ENCODE results near the gene LIN7A.

Gene LIN7A

DNA sequence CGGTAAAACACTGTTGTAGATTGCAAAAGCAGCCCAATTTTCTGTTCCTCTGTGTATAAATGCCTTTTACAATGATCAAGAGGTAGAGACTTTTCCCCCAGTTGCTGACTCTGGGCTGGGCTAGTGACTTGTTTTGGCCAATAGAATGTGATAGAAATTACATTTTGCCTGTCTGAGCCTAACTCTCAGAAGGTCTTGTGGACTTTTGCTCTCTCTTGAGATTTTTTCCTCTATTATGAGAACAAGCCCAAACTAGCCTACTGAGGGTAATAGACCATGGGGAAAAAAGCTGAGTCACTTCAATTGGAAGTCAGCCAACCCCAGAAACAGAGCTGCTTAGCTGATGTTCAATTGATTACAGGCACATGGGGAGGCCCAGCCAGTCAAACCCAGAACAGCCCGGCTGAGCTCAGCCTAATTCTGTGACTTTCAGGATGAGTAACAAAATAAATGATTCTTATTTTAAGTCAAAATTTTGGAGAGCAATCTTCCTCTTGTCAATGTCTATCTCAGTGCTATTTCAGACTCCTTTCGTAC, 159.7 kb downstream of the LIN7A start:
- no peak overlapping the region for H3K4me3 Mint-ChIP-seq
- peaks cover 18 to 23% of the 10 kb centered on the region in 2 donors for H3K9me3 Mint-ChIP-seq
- peaks cover 5% of the 10 kb centered on the region for H3K4me1 Mint-ChIP-seq
- no peak overlapping the region for H3K27ac Mint-ChIP-seq
- ATAC-seq (peak; percentile 95), DNase-seq (peak; percentile 16 to 63)
- no peaks in the 10 kb centered on the region for H3K27me3 Mint-ChIP-seq

DNA sequence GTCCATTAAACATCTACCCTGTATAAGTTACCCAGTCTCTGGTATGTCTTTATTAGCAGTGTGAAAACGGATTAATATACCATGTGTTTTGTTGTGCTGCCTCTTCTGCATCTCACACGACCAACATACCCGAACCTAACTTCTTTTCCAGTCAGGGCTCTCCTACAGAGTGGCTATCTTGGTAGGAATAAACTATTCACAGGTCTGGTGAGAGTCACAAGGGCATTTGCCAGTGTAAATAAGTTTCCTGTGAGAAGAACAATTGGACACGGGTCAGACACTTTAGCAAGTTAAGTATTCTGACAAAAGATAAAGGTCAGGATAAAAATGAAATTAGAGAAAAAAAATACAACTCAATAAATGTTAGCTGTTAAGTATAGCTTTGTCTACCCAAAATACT, 160.1 kb downstream of the LIN7A start:
- DNase-seq (no peak), ATAC-seq (no peak)
- Mint-ChIP-seq H3K4me1 (peaks cover 5% of the 10 kb centered on the region), H3K27me3 (no peaks in the 10 kb centered on the region), H3K9me3 (peaks cover 14 to 18% of the 10 kb centered on the region in 2 donors), H3K27ac (no peak overlapping the region), H3K4me3 (no peak overlapping the region)

DNA sequence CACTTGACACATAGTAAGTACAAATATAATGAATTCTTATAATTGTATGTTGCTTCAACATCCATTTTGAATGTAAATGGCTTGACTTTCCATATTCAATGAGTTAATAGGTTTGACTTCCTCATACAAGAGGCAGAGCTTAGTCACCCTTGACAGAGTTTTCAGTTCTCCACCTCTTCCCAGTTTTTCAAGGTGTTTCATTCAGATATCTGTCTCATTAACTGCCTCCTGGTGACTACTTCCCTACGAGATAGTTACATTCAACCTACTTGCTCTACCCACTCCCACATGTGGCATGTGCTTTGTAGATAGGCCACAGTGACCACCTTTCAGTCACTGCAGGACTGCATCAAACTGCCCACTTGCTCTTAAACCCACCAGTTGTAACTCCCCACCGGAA, 161.0 kb downstream of the LIN7A start:
- no peak overlapping the region for H3K4me3 Mint-ChIP-seq
- no peak for ATAC-seq
- peak overlapping the region in 1 of 2 donors; percentile 19 for H3K27ac Mint-ChIP-seq
- DNase-seq: no peak
- peaks cover 5% of the 10 kb centered on the region for H3K4me1 Mint-ChIP-seq
- peaks cover 13 to 21% of the 10 kb centered on the region in 2 donors for H3K9me3 Mint-ChIP-seq
- H3K27me3 Mint-ChIP-seq: no peaks in the 10 kb centered on the region

DNA sequence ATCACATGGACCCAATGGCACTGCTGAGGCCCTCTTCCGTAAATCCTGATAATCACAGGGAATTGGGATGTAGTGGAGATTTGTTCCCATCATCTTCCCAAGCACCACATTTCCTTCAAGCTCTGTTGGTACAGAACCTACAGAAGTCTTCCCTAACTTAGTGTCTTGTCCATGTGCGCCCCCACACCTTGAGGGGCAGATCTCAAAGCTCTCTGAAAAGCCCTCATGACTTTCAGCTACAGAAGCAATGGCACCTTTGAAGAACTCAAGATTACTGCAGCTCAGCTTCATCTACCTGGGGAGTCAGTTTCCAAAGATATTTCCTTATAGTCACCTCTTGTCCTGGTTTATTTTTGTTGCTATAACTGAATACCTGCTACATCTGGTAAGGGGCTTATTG, 166.8 kb downstream of the LIN7A start:
- no peaks in the 10 kb centered on the region for H3K27me3 Mint-ChIP-seq
- no peak for ATAC-seq
- H3K27ac Mint-ChIP-seq: no peak overlapping the region
- H3K4me1 Mint-ChIP-seq: no peaks in the 10 kb centered on the region
- H3K4me3 Mint-ChIP-seq: no peak overlapping the region
- no peak for DNase-seq
- H3K9me3 Mint-ChIP-seq: peaks cover 0 to 13% of the 10 kb centered on the region in 2 donors

DNA sequence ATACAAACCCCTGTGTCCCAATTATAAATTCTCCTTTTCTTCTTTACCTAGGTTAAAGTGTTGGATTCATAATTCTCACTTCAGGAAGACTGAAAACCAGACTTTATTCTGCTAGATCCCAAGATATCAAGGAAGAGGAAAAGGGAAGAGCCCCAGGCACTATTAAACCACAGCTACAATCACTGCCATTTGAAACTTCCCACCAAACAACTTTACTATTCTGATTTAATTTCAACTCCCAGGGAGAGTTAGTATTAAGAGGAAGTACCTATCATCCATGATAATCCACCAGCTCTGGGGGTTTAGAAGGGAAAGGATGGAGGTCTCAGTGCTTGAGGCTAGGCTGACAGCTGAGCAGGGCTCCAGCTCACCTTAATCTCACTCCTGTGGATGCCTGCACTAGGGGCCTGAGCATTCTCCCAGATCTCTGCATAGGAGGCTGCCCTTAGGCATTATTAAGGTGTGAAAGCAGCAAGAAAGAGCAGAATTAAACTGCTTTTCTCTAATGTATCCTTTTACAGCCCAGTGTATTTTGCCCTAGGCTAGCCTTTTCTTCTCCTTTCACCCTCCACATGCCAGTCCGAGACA, 168.1 kb downstream of the LIN7A start:
- Mint-ChIP-seq H3K27ac (no peak overlapping the region), H3K4me1 (no peaks in the 10 kb centered on the region), H3K4me3 (no peak overlapping the region), H3K9me3 (peaks cover 0 to 13% of the 10 kb centered on the region in 2 donors), H3K27me3 (no peaks in the 10 kb centered on the region)
- no peak for DNase-seq
- ATAC-seq: no peak

DNA sequence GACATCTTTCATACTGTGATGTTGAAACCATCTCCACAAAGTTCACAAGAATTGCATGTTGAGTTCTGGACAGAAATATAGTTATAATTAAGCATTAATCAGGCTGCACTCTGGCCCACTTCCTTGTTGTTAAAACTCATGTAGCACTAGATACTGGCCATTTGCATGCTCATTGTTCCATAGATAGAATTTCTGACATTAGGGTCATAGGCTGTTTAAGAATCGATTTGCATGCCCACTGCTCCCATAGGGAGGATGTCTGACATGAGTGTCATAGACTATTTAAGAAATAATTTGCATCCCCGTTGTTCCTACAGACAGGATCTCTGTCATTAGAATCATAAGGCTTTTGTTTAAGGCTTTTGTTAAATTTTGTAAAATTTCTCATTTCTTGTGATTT, 170.8 kb downstream of the LIN7A start:
- Mint-ChIP-seq H3K27ac (no peak overlapping the region), H3K4me3 (no peak overlapping the region), H3K4me1 (no peaks in the 10 kb centered on the region), H3K9me3 (peaks cover 0 to 11% of the 10 kb centered on the region in 2 donors), H3K27me3 (no peaks in the 10 kb centered on the region)
- ATAC-seq (no peak), DNase-seq (no peak)

DNA sequence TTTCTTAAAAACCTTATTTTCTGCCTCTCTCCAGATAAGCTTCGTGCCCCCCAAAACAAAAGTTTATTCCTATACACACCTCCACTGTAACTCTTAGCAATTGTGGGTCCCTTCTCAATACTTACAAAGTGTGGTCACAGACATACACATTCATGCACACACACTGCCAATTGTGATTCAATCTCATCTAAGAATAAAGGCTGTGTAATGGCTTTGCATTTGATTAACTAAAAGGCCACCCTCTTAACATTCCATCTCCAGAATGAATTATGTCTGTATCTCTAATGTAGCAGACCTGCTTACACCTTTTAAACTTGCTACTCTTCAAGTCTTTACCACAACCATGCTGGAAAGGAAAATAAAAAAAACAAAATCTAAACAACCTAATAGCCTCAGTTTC, 171.5 kb downstream of the LIN7A start:
- peaks cover 0 to 5% of the 10 kb centered on the region in 2 donors for H3K9me3 Mint-ChIP-seq
- ATAC-seq (no peak), DNase-seq (no peak)
- H3K4me1 Mint-ChIP-seq: no peaks in the 10 kb centered on the region
- H3K27ac Mint-ChIP-seq: no peak overlapping the region
- H3K4me3 Mint-ChIP-seq: no peak overlapping the region
- no peaks in the 10 kb centered on the region for H3K27me3 Mint-ChIP-seq

DNA sequence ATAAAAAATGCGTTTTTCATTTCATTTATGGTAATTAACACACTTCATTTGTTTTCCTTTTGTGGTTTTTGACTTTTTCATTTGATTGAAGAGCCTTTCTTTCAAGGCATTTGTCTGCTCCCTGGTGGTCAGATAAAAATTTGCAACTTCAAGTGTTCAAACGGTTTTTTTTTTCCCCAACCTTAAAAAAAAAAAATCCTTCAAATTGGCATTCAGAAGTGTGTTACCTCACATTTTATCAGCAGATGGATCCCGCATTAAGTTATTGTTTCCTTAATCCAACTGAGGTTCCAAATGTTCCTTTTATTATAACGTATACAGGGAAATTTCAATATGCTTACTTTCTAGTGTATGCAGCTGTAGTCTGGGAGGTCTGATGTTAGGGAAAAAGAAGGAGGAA, 173.9 kb downstream of the LIN7A start:
- ATAC-seq (no peak), DNase-seq (no peak)
- no peaks in the 10 kb centered on the region for H3K9me3 Mint-ChIP-seq
- H3K27me3 Mint-ChIP-seq: no peaks in the 10 kb centered on the region
- no peak overlapping the region for H3K4me3 Mint-ChIP-seq
- no peaks in the 10 kb centered on the region for H3K4me1 Mint-ChIP-seq
- no peak overlapping the region for H3K27ac Mint-ChIP-seq

DNA sequence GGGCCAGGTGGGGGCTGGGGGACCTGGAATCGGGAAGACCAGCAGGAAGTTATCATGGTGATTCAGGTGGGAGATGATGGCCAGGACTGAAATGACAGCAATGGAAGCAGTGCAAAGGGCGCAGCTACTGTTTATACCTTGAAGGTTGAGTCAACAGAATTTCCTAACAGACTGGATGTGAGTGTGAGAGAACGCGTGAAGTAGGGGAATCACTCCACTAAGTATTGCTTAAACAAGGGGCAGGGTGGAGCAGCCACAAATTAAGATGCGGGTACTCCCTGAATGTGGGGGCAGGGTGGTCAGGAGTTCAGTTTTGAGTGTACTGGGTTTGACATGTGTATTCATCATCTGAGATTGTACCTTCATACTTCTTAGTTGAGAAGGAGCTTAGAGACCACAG, 175.9 kb downstream of the LIN7A start:
- Mint-ChIP-seq H3K27ac (no peak overlapping the region), H3K27me3 (no peaks in the 10 kb centered on the region), H3K4me3 (no peak overlapping the region), H3K9me3 (no peaks in the 10 kb centered on the region), H3K4me1 (no peaks in the 10 kb centered on the region)
- ATAC-seq (no peak), DNase-seq (no peak)

DNA sequence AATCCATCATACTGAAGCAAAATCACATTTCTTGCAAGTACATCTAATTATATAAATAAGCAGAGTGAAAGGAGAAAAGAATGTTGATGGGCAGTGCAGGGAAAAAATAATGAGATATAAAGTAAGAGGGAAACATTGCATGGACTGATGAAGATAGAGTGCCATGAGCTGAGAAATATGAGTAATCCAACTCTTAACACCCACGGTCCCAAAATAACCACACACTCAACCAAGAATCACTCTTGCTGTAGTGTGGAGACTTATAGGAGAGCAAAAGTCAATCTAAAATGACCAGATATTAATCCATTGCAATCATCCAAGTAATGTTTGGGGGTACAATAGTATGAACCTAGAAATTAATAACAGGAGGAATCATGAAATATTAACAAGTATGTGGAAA, 180.9 kb downstream of the LIN7A start:
- Mint-ChIP-seq H3K27me3 (no peaks in the 10 kb centered on the region), H3K27ac (no peak overlapping the region), H3K4me3 (no peak overlapping the region), H3K4me1 (no peaks in the 10 kb centered on the region), H3K9me3 (peaks cover 0 to 4% of the 10 kb centered on the region in 2 donors)
- DNase-seq: no peak
- ATAC-seq: no peak

DNA sequence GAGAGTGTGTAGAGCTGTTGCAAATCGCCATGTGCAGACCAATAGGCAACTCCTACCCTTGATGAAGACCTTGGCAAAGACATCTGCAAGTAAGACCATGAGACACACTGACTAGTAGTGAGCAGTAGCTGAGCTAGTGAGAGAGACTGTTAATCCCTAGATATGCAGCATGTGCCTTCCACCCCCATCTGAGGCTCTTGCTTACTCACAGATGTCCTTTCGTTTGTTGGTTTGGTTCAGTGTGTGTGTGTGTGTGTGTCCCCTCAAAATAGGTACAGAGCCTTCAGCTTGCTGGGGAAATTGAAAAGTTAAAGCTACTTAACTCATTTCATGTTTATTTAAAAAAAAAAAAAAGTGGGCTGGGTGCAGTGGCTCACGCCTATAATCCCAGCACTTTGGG, 183.5 kb downstream of the LIN7A start:
- no peak for DNase-seq
- Mint-ChIP-seq H3K27me3 (no peaks in the 10 kb centered on the region), H3K4me1 (no peaks in the 10 kb centered on the region)

DNA sequence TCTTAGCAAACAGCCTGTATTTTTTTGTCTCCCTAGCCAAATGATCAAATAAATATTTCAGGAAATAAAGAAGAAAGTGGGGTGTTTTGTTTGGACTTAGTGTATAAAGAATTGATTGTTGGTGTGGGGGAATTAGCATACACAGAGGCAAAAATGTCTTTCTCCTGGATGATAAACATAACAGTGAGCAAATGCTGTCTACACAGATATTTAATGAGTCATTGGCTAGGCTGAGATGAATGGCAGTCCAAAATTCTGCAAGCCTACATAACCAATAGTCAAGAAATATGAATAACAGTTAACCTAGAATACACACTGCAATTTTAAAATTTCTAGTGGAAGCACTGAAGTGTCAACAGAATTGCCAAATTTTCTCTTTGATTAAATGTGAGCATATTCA, 185.3 kb downstream of the LIN7A start:
- H3K27me3 Mint-ChIP-seq: no peaks in the 10 kb centered on the region
- peaks cover 0 to 4% of the 10 kb centered on the region in 2 donors for H3K9me3 Mint-ChIP-seq
- no peak overlapping the region for H3K4me3 Mint-ChIP-seq
- DNase-seq: no peak
- ATAC-seq: no peak
- H3K4me1 Mint-ChIP-seq: no peaks in the 10 kb centered on the region
- no peak overlapping the region for H3K27ac Mint-ChIP-seq

More for the DNA sequence above, 183.5 kb downstream of the LIN7A start:
- Mint-ChIP-seq H3K4me3 (no peak overlapping the region), H3K9me3 (peaks cover 0 to 4% of the 10 kb centered on the region in 2 donors), H3K27ac (no peak overlapping the region)
- ATAC-seq: no peak

DNA sequence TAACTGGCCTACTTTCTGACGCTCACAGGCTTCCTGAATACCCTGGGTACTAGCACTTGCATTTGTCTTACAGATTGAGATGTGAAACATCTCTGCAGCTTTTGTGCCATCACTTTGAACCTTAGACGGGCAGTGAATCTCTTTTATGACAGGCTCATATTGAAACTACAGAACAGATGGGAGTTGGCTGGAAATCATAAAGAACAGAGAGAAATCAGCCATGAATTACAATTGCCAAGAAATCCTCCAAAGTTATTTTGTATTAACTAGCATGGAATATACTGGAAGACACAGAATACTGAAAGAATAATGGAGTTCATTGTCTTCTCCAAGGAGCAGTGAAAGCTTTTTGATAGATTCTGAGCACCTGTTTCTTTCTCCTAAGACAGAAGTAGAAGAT, 188.3 kb downstream of the LIN7A start:
- H3K4me3 Mint-ChIP-seq: no peak overlapping the region
- no peak overlapping the region for H3K27ac Mint-ChIP-seq
- DNase-seq (no peak), ATAC-seq (no peak)
- H3K9me3 Mint-ChIP-seq: no peaks in the 10 kb centered on the region
- no peaks in the 10 kb centered on the region for H3K27me3 Mint-ChIP-seq
- H3K4me1 Mint-ChIP-seq: no peaks in the 10 kb centered on the region

DNA sequence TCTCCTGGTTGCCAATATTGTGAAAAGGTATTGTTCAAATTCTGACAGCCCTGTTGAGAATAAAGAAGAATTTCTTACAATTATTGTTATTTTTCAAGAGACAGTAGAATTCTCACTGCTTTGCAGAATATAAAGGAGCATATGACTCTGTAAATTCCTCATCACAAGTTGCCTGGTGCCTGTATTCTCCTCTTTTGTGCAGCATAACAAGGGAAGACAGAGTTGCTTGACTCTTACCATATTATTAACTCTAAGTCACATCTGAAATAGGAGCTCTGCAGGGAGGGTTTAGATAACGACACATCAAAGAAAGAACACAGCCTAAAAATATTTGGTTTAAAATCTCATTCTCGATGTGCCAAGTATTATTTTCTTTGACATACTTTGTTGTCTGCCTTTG, 189.9 kb downstream of the LIN7A start:
- Mint-ChIP-seq H3K4me1 (no peaks in the 10 kb centered on the region), H3K4me3 (no peak overlapping the region)
- no peak for DNase-seq

DNA sequence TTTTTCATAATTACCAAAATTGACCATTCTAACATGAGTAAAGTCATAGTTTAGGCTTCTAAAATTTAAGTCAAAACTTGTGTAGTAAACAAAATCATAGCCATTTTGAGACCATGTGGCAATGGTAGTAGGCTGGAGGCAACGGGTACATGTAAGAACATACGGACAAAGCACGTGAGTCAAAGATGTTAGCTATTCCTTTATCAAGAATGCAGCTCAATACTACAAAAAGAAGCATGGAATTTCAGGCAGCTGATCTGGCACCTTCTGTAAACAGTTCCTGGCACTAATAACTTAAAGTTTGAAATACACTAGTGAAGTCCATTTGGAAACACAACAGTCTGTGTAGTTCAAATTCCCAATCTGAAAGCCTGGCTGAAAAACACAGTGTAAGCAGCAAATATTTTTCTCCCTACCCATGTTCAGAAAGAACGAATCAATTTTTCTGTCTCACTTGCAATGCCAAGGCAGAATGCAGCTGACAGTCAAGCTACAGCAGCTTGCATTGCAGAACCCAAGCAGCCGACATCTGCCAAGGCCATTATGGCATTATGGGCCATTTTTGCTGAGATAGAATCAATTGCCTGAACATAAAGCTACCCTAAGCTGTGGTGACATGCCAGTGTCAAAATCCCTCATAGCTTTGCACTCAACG, 191.8 kb downstream of the LIN7A start:
- H3K27ac Mint-ChIP-seq: no peak overlapping the region

More for the DNA sequence above, 189.9 kb downstream of the LIN7A start:
- no peaks in the 10 kb centered on the region for H3K27me3 Mint-ChIP-seq
- no peak overlapping the region for H3K27ac Mint-ChIP-seq
- ATAC-seq: no peak
- no peaks in the 10 kb centered on the region for H3K9me3 Mint-ChIP-seq

More for the DNA sequence above, 191.8 kb downstream of the LIN7A start:
- ATAC-seq (no peak), DNase-seq (no peak)
- no peaks in the 10 kb centered on the region for H3K4me1 Mint-ChIP-seq
- H3K27me3 Mint-ChIP-seq: no peaks in the 10 kb centered on the region
- H3K9me3 Mint-ChIP-seq: no peaks in the 10 kb centered on the region
- no peak overlapping the region for H3K4me3 Mint-ChIP-seq
